ENCODE results near the gene USP28.
"Not testable (repeated sequence)": the region's sequence is repeated elsewhere in the genome, so short reads cannot be mapped to it uniquely, and the experiment has no call there.

The USP28 gene

GRCh38 chr11:113774174-113774503, 101.2 kb downstream of the USP28 start:
- in situ Hi-C loops (cut with HindIII; ENCODE audit: low sequenced_read_pairs): no loop called here
- TF ChIP-seq CTCF (IDR thresholded peaks at IDR 0.05; ENCODE audit: low read depth, low read length): no peak
- peak overlapping the region; percentile 94 for H3K4me3 ChIP-seq (ENCODE audit: low read depth, low read length)
- no peak for DNase-seq (ENCODE audit: low read depth, low spot score)

GRCh38 chr11:113773416-113774173, 101.8 kb downstream of the USP28 start, which contains the start of gene ZW10:
Gene ZW10, minus strand, starts transcription at chr11:113773692. Its CDS starts 26 bp downstream, at chr11:113773666.
- H3K4me3 ChIP-seq (ENCODE audit: low read depth, low read length): peak within 1 kb of the TSS; percentile 94
- in situ Hi-C loops (cut with HindIII; ENCODE audit: low sequenced_read_pairs): no loop called here
- TF ChIP-seq CTCF (IDR thresholded peaks at IDR 0.05; ENCODE audit: low read depth, low read length): peak; percentile 74

GRCh38 chr11:113773092-113773415, 102.3 kb downstream of the USP28 start:
- in situ Hi-C loops (cut with HindIII; ENCODE audit: low sequenced_read_pairs): no loop called here
- no peak for TF ChIP-seq CTCF (IDR thresholded peaks at IDR 0.05; ENCODE audit: low read depth, low read length)
- peak overlapping the region; percentile 94 for H3K4me3 ChIP-seq (ENCODE audit: low read depth, low read length)
- DNase-seq (ENCODE audit: low read depth, low spot score): no peak

More at GRCh38 chr11:113773416-113774173, 101.8 kb downstream of the USP28 start, which contains the start of gene ZW10:
- DNase-seq (ENCODE audit: low read depth, low spot score): peak; percentile 99

- in situ Hi-C loops (cut with HindIII; ENCODE audit: low sequenced_read_pairs): no loop called here
- no peak overlapping the region for H3K4me3 ChIP-seq (ENCODE audit: low read depth, low read length)
- TF ChIP-seq CTCF (IDR thresholded peaks at IDR 0.05; ENCODE audit: low read depth, low read length): no peak
- DNase-seq (ENCODE audit: low read depth, low spot score): no peak
Measured at GRCh38 chr11:113771964-113772363, 103.4 kb downstream of the USP28 start.

GRCh38 chr11:113764527-113765219, 110.7 kb downstream of the USP28 start:
- TF ChIP-seq CTCF (IDR thresholded peaks at IDR 0.05; ENCODE audit: low read depth, low read length): no peak
- no peak for DNase-seq (ENCODE audit: low read depth, low spot score)
- no peak overlapping the region for H3K4me3 ChIP-seq (ENCODE audit: low read depth, low read length)
- in situ Hi-C loops (cut with HindIII; ENCODE audit: low sequenced_read_pairs): no loop called here

- H3K4me3 ChIP-seq (ENCODE audit: low read depth, low read length); DNase-seq (ENCODE audit: low read depth, low spot score); in situ Hi-C loops (cut with HindIII; ENCODE audit: low sequenced_read_pairs): not testable (repeated sequence)
Measured at GRCh38 chr11:113763040-113763439, 112.3 kb downstream of the USP28 start.

GRCh38 chr11:113760241-113760640, 115.1 kb downstream of the USP28 start:
- DNase-seq (ENCODE audit: low read depth, low spot score): no peak
- in situ Hi-C loops (cut with HindIII; ENCODE audit: low sequenced_read_pairs): no loop called here
- no peak overlapping the region for H3K4me3 ChIP-seq (ENCODE audit: low read depth, low read length)
- no peak for TF ChIP-seq CTCF (IDR thresholded peaks at IDR 0.05; ENCODE audit: low read depth, low read length)

Measured in astrocyte of the spinal cord (primary cell).